HEK293 (cell line): ENCODE data around the gene SLC16A5.

ENCODE experiments used
- EGR2 ChIP-seq: fragments of 450-650 bp; formaldehyde crosslinking; IDR thresholded peaks from 2 replicates; pipeline ENCODE4 v1.5.1; 2016; ENCODE audit warnings: low read depth, missing biosample characterization, missing genetic modification characterization
- GFI1B ChIP-seq: fragments of 450-650 bp; formaldehyde crosslinking; IDR thresholded peaks from 2 replicates; pipeline ENCODE4 v1.5.1; 2016; ENCODE audit warnings: missing biosample characterization, missing genetic modification characterization
- HIC1 ChIP-seq: fragments of 450-650 bp; formaldehyde crosslinking; IDR thresholded peaks from 2 replicates; pipeline ENCODE4 v1.5.1; 2016; ENCODE audit warnings: missing biosample characterization, missing genetic modification characterization
- KLF1 ChIP-seq: fragments of 450-650 bp; formaldehyde crosslinking; IDR thresholded peaks from 2 replicates; pipeline ENCODE4 v1.5.1; 2016; ENCODE audit warnings: missing biosample characterization, missing genetic modification characterization
- KLF7 ChIP-seq: fragments of 450-650 bp; formaldehyde crosslinking; IDR thresholded peaks from 2 replicates; pipeline ENCODE4 v1.5.1; 2016; ENCODE audit warnings: missing biosample characterization, missing genetic modification characterization, borderline replicate concordance
- PBX3 ChIP-seq: sonication (generic); formaldehyde crosslinking; IDR thresholded peaks from 2 replicates; pipeline ENCODE4 v1.8.1; 2022; ENCODE audit warnings: mild to moderate bottlenecking, moderate library complexity, missing genetic modification reagents
- PRDM6 ChIP-seq: fragments of 450-650 bp; formaldehyde crosslinking; IDR thresholded peaks from 2 replicates; pipeline ENCODE4 v1.5.1; 2017; ENCODE audit warnings: missing biosample characterization, missing genetic modification characterization
- SCRT1 ChIP-seq: fragments of 450-650 bp; formaldehyde crosslinking; IDR thresholded peaks from 2 replicates; pipeline ENCODE4 v1.5.1; 2016; ENCODE audit warnings: missing biosample characterization, missing genetic modification characterization, borderline replicate concordance
- TCF7L2 ChIP-seq: IDR thresholded peaks from 2 replicates; pipeline ENCODE4 v1.6.1; 2011; ENCODE audit warnings: low read depth, mild to moderate bottlenecking, inconsistent platforms, low read length, moderate library complexity, borderline replicate concordance
- ZBTB1 ChIP-seq: fragments of 450-650 bp; formaldehyde crosslinking; IDR thresholded peaks from 2 replicates; pipeline ENCODE4 v1.5.1; 2016; ENCODE audit warnings: missing biosample characterization, missing genetic modification characterization
- ZBTB26 ChIP-seq: fragments of 450-650 bp; formaldehyde crosslinking; optimal IDR thresholded peaks from 2 replicates; pipeline ENCODE3; 2016; ENCODE audit warnings: missing biosample characterization, mild to moderate bottlenecking, missing genetic modification characterization
- ZBTB49 ChIP-seq: fragments of 450-650 bp; formaldehyde crosslinking; IDR thresholded peaks from 2 replicates; pipeline ENCODE4 v1.5.1; 2016; ENCODE audit warnings: missing biosample characterization, missing genetic modification characterization, low read depth
- ZFHX2 ChIP-seq: fragments of 450-650 bp; formaldehyde crosslinking; conservative IDR thresholded peaks from 2 replicates; pipeline ENCODE4 v1.5.1; 2016; ENCODE audit warnings: missing biosample characterization, missing genetic modification characterization
- ZFP69B ChIP-seq: fragments of 450-650 bp; formaldehyde crosslinking; IDR thresholded peaks from 2 replicates; pipeline ENCODE4 v1.5.1; 2016; ENCODE audit warnings: missing biosample characterization, missing genetic modification characterization
- ZNF146 ChIP-seq: fragments of 450-650 bp; formaldehyde crosslinking; IDR thresholded peaks from 2 replicates; pipeline ENCODE4 v1.5.1; 2016; ENCODE audit warnings: missing biosample characterization, missing genetic modification characterization
- ZNF157 ChIP-seq: fragments of 450-650 bp; formaldehyde crosslinking; IDR thresholded peaks from 2 replicates; pipeline ENCODE4 v1.5.1; 2016; ENCODE audit warnings: missing biosample characterization, missing genetic modification characterization
- ZNF169 ChIP-seq: fragments of 450-650 bp; formaldehyde crosslinking; IDR thresholded peaks from 2 replicates; pipeline ENCODE4 v1.5.1; 2016; ENCODE audit warnings: missing biosample characterization, missing genetic modification characterization
- ZNF184 ChIP-seq: fragments of 450-650 bp; IDR thresholded peaks from 2 replicates; pipeline ENCODE4 v1.5.1; 2018; ENCODE audit warnings: missing biosample characterization, mild to moderate bottlenecking, missing genetic modification characterization
- ZNF239 ChIP-seq: fragments of 450-650 bp; formaldehyde crosslinking; IDR thresholded peaks from 2 replicates; pipeline ENCODE4 v1.5.1; 2016; ENCODE audit warnings: missing biosample characterization, missing genetic modification characterization
- ZNF248 ChIP-seq: fragments of 450-650 bp; formaldehyde crosslinking; IDR thresholded peaks from 2 replicates; pipeline ENCODE4 v1.5.1; 2017; ENCODE audit warnings: missing biosample characterization, missing genetic modification characterization
- ZNF324 ChIP-seq: fragments of 450-650 bp; formaldehyde crosslinking; IDR thresholded peaks from 2 replicates; pipeline ENCODE4 v1.5.1; 2016; ENCODE audit warnings: missing biosample characterization, missing genetic modification characterization
- ZNF354C ChIP-seq: fragments of 450-650 bp; formaldehyde crosslinking; IDR thresholded peaks from 2 replicates; pipeline ENCODE4 v1.5.1; 2016; ENCODE audit warnings: missing biosample characterization, missing genetic modification characterization, low read depth, borderline replicate concordance
- ZNF416 ChIP-seq: fragments of 450-650 bp; formaldehyde crosslinking; IDR thresholded peaks from 2 replicates; pipeline ENCODE4 v1.5.1; 2016; ENCODE audit warnings: missing biosample characterization, missing genetic modification characterization
- ZNF529 ChIP-seq: fragments of 450-650 bp; formaldehyde crosslinking; IDR thresholded peaks from 2 replicates; pipeline ENCODE4 v1.5.1; 2017; ENCODE audit warnings: missing genetic modification characterization, missing biosample characterization; ENCODE audit not compliant: insufficient replicate concordance
- ZNF548 ChIP-seq: fragments of 450-650 bp; formaldehyde crosslinking; IDR thresholded peaks from 2 replicates; pipeline ENCODE4 v1.5.1; 2016; ENCODE audit warnings: missing biosample characterization, missing genetic modification characterization
- ZNF555 ChIP-seq: fragments of 450-650 bp; formaldehyde crosslinking; conservative IDR thresholded peaks from 2 replicates; pipeline ENCODE4 v1.5.1; 2017; ENCODE audit warnings: missing biosample characterization, mild to moderate bottlenecking, missing genetic modification characterization, inconsistent platforms
- ZNF585B ChIP-seq: fragments of 450-650 bp; formaldehyde crosslinking; IDR thresholded peaks from 2 replicates; pipeline ENCODE4 v1.5.1; 2016; ENCODE audit warnings: missing biosample characterization, missing genetic modification characterization
- ZNF600 ChIP-seq: fragments of 450-650 bp; formaldehyde crosslinking; IDR thresholded peaks from 2 replicates; pipeline ENCODE4 v1.5.1; 2016; ENCODE audit warnings: missing biosample characterization, missing genetic modification characterization
- ZNF624 ChIP-seq: fragments of 450-650 bp; formaldehyde crosslinking; IDR thresholded peaks from 2 replicates; pipeline ENCODE4 v1.5.1; 2017; ENCODE audit warnings: missing biosample characterization, missing genetic modification characterization
- ZNF747 ChIP-seq: fragments of 450-650 bp; formaldehyde crosslinking; IDR thresholded peaks from 2 replicates; pipeline ENCODE4 v1.5.1; 2016; ENCODE audit warnings: missing biosample characterization, missing genetic modification characterization
- ZNF792 ChIP-seq: fragments of 450-650 bp; formaldehyde crosslinking; IDR thresholded peaks from 2 replicates; pipeline ENCODE4 v1.5.1; 2016; ENCODE audit warnings: missing biosample characterization, missing genetic modification characterization

Gene SLC16A5

GRCh38 chr17:75096082-75096625 lies 8.4 kb downstream of the SLC16A5 start (continued):
- TF ChIP-seq KLF7 (tag by site-specific recombination) (no peak), ZNF248 (tag by site-specific recombination) (no peak), ZNF792 (tag by site-specific recombination) (no peak), ZNF600 (tag by site-specific recombination) (peak; percentile 32; the same call in 1 of the 2 replicates), ZNF239 (tag by site-specific recombination) (no peak), ZNF548 (tag by site-specific recombination) (no peak), ZNF324 (tag by site-specific recombination) (no peak), ZNF624 (tag by site-specific recombination) (no peak), TCF7L2 (no peak), GFI1B (tag by site-specific recombination) (no peak), PBX3 (CRISPR knock-in tag) (no peak), SCRT1 (tag by site-specific recombination) (no peak), ZFHX2 (tag by site-specific recombination) (peak; percentile 56), EGR2 (tag by site-specific recombination) (peak; percentile 58), ZNF184 (tag by site-specific recombination) (no peak), ZNF585B (tag by site-specific recombination) (no peak), ZFP69B (tag by site-specific recombination) (no peak), ZBTB1 (tag by site-specific recombination) (no peak), ZNF354C (no peak), ZNF416 (tag by site-specific recombination) (no peak), ZBTB26 (tag by site-specific recombination) (peak; percentile 12), ZNF555 (tag by site-specific recombination) (no peak), ZBTB49 (tag by site-specific recombination) (no peak), ZNF146 (no peak), ZNF529 (tag by site-specific recombination) (no peak), ZNF157 (no peak), ZNF169 (tag by site-specific recombination) (no peak), HIC1 (peak; percentile 33; the same call in 1 of the 2 replicates), KLF1 (peak; percentile 100), PRDM6 (tag by site-specific recombination) (no peak), ZNF747 (tag by site-specific recombination) (no peak)
